ENCODE data around the gene MYOG.

MYOG gene

GRCh38 chr1:203058676-203058935, 27.2 kb downstream of the MYOG start:
- TF ChIP-seq CTCF (IDR thresholded peaks at IDR 0.05; ENCODE audit: insufficient read depth, missing control alignments) = no peak
- FAIRE-seq (no peak), DNase-seq (ENCODE audit: insufficient read length, low spot score) (no peak)

- TF ChIP-seq CTCF (IDR thresholded peaks at IDR 0.05; ENCODE audit: insufficient read depth, missing control alignments) = no peak
- no peak for FAIRE-seq
- DNase-seq (ENCODE audit: insufficient read length, low spot score) = no peak
Observed at GRCh38 chr1:203057911-203058675, 27.7 kb downstream of the MYOG start.

- no peak for DNase-seq (ENCODE audit: insufficient read length, low spot score)
- TF ChIP-seq CTCF (IDR thresholded peaks at IDR 0.05; ENCODE audit: insufficient read depth, missing control alignments) = no peak
- FAIRE-seq = no peak
Observed at GRCh38 chr1:203056516-203056915, 29.3 kb downstream of the MYOG start.

- TF ChIP-seq CTCF (IDR thresholded peaks at IDR 0.05; ENCODE audit: insufficient read depth, missing control alignments) = no peak
- DNase-seq (ENCODE audit: insufficient read length, low spot score) (no peak), FAIRE-seq (no peak)
Observed at GRCh38 chr1:203056012-203056411, 29.8 kb downstream of the MYOG start.

GRCh38 chr1:203055161-203055799, 30.5 kb downstream of the MYOG start:
- DNase-seq (ENCODE audit: insufficient read length, low spot score) = no peak
- no peak for TF ChIP-seq CTCF (IDR thresholded peaks at IDR 0.05; ENCODE audit: insufficient read depth, missing control alignments)

GRCh38 chr1:203054642-203055041, 31.2 kb downstream of the MYOG start:
- TF ChIP-seq CTCF (IDR thresholded peaks at IDR 0.05; ENCODE audit: insufficient read depth, missing control alignments) = no peak
- no peak for DNase-seq (ENCODE audit: insufficient read length, low spot score)
- no peak for FAIRE-seq

More at GRCh38 chr1:203055161-203055799, 30.5 kb downstream of the MYOG start:
- no peak for FAIRE-seq

- no peak for DNase-seq (ENCODE audit: insufficient read length, low spot score)
- FAIRE-seq = no peak
- no peak for TF ChIP-seq CTCF (IDR thresholded peaks at IDR 0.05; ENCODE audit: insufficient read depth, missing control alignments)
Observed at GRCh38 chr1:203054184-203054583, 31.6 kb downstream of the MYOG start.
